Measurements from ENCODE around the gene NUCB1.
"Not testable (repeated sequence)": the region's sequence is repeated elsewhere in the genome, so short reads cannot be mapped to it uniquely, and the experiment has no call there.

Gene NUCB1

DNA sequence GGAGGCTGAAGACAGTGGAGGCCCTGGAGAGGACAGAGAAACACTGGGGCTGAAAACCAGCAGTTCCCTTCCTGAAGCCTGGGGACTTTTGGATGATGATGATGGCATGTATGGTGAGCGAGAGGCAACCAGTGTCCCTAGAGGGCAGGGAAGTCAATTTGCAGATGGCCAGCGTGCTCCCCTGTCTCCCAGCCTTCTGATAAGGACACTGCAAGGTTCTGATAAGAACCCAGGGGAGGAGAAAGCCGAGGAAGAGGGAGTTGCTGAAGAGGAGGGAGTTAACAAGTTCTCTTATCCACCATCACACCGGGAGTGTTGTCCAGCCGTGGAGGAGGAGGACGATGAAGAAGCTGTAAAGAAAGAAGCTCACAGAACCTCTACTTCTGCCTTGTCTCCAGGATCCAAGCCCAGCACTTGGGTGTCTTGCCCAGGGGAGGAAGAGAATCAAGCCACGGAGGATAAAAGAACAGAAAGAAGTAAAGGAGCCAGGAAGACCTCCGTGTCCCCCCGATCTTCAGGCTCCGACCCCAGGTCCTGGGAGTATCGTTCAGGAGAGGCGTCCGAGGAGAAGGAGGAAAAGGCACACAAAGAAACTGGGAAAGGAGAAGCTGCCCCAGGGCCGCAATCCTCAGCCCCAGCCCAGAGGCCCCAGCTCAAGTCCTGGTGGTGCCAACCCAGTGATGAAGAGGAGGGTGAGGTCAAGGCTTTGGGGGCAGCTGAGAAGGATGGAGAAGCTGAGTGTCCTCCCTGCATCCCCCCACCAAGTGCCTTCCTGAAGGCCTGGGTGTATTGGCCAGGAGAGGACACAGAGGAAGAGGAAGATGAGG lies 26.4 kb upstream of the NUCB1 start:
- ChIA-PET CTCF (interaction anchor here (0.6 to 2.2 kb wide), 4 partner anchors 81 to 97 kb away, joined by 3 to 5 read pairs (median 4); no protein-coding TSS in a partner anchor), POLR2A (interaction anchor here (1.1 to 2.7 kb wide), 5 partner anchors 26 to 97 kb away, joined by 3 to 26 read pairs (median 5); partner anchors contain the start of genes FTL and NUCB1)
- WGBS (ENCODE audit: insufficient coverage) = 83% methylated on average over 10 of the region's 14 CpGs
- Histone ChIP-seq H3K27ac (ENCODE audit: insufficient read depth in 1 of 2, low read depth in 1 of 2, low read length in 2 of 2, poor library complexity in 1 of 2, severe bottlenecking in 2 of 2) (peak overlapping the region; percentile 100), H3K9me3 (ENCODE audit: control extremely low read depth in 1 of 5, control insufficient read depth in 4 of 5, insufficient read depth in 2 of 5, low read depth in 1 of 5, low read length in 4 of 5) (no peaks in the 10 kb centered on the region), H3K27me3 (replicated peaks in 2 of 5; ENCODE audit: control insufficient read depth in 4 of 5, insufficient read depth in 5 of 5, low read length in 4 of 5) (no peaks in the 10 kb centered on the region), H3K4me3 (ENCODE audit: control insufficient read depth in 1 of 7, extremely low read depth in 1 of 7, insufficient read depth in 4 of 7, low read depth in 2 of 7, low read length in 6 of 7) (peak overlapping the region; percentile 80 to 100 (median 99)), H3K4me1 (ENCODE audit: control extremely low read depth in 1 of 4, control insufficient read depth in 4 of 4, insufficient read depth in 4 of 4, low read length in 3 of 4) (peaks cover 9 to 49% (median 37%) of the 10 kb centered on the region in 4 experiments), H3K36me3 (ENCODE audit: control insufficient read depth in 4 of 4, insufficient read depth in 4 of 4, low read length in 3 of 4) (peaks cover 10 to 45% (median 24%) of the 10 kb centered on the region in 4 experiments)
- DNase-seq = peak in 2 of 3 donors; percentile 54 to 60

DNA sequence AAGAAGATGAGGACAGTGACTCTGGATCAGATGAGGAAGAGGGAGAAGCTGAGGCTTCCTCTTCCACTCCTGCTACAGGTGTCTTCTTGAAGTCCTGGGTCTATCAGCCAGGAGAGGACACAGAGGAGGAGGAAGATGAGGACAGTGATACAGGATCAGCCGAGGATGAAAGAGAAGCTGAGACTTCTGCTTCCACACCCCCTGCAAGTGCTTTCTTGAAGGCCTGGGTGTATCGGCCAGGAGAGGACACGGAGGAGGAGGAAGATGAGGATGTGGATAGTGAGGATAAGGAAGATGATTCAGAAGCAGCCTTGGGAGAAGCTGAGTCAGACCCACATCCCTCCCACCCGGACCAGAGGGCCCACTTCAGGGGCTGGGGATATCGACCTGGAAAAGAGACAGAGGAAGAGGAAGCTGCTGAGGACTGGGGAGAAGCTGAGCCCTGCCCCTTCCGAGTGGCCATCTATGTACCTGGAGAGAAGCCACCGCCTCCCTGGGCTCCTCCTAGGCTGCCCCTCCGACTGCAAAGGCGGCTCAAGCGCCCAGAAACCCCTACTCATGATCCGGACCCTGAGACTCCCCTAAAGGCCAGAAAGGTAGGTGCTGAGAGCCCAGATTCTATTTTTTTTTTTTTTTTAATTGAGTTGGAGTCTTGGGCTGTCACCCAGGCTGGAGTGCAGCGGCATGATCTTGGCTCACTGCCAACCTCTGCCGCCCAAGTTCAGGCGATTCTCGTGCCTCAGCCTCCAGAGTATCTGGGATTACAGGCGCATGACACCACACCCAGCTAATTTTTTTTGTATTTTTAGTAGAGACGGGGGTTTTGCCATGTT lies 25.6 kb upstream of the NUCB1 start:
- peak overlapping the region; percentile 100 for H3K27ac ChIP-seq (ENCODE audit: insufficient read depth in 1 of 2, low read depth in 1 of 2, low read length in 2 of 2, poor library complexity in 1 of 2, severe bottlenecking in 2 of 2)

DNA sequence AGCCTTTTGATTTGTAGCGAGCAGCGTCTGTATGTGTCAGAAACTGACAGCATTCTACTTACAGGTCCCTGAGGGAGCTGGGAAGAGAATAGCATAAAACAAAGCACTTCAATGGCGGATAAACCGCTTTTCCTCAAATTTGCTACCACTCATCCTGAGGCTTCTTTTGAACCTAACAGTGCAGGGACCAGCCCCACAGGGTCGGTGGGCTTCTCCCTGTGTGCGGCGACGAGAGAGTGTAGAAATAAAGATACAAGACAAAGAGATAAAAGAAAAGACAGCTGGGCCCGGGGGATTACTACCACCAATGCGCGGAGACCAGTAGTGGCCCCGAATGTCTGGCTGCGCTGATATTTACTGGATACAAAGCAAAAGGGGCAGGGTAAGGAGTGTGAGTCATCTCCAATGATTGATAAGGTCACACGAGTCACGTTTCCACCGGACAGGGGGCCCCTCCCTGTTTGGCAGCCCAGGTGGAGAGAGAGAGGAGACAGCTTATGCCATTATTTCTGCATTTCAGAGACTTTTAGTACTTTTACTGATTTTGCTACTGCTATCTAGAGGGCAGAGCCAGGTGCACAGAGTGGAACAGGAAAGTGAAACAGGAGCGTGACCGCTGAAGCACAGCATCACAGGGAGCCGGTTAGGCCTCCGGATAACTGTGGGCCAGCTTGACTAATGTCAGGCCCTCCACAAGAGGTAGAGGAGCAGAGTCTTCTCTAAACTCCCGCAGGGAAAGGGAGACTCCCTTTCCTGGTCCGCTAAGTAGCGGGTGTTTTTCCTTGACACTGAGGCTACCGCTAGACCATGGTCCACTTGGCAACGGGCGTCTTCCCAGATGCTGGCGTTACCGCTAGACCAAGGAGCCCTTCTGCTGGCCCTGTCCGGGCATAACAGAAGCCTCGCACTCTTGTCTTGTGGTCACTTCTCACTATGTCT lies 23.8 kb upstream of the NUCB1 start:
- Histone ChIP-seq H3K36me3 (ENCODE audit: control insufficient read depth in 4 of 4, insufficient read depth in 4 of 4, low read length in 3 of 4) (peaks cover 10 to 49% (median 26%) of the 10 kb centered on the region in 4 experiments), H3K4me3 (ENCODE audit: control insufficient read depth in 1 of 7, extremely low read depth in 1 of 7, insufficient read depth in 4 of 7, low read depth in 2 of 7, low read length in 6 of 7) (peak overlapping the region in 4 of 7 experiments; percentile 80 to 100 (median 100)), H3K27ac (ENCODE audit: insufficient read depth in 1 of 2, low read depth in 1 of 2, low read length in 2 of 2, poor library complexity in 1 of 2, severe bottlenecking in 2 of 2) (peak overlapping the region; percentile 100), H3K4me1 (ENCODE audit: control extremely low read depth in 1 of 4, control insufficient read depth in 4 of 4, insufficient read depth in 4 of 4, low read length in 3 of 4) (peaks cover 9 to 52% (median 40%) of the 10 kb centered on the region in 4 experiments)
- ChIA-PET CTCF (interaction anchor here (0.8 to 2.1 kb wide), 3 partner anchors 10 to 94 kb away, joined by 3 to 6 read pairs (median 6); no protein-coding TSS in a partner anchor), POLR2A (interaction anchor here (0.9 to 2.7 kb wide), 5 partner anchors 20 to 117 kb away, joined by 3 to 10 read pairs (median 3); partner anchors contain the start of genes FTL, GYS1 and RUVBL2)
- WGBS (ENCODE audit: insufficient coverage) = 94% methylated on average over 14 of the region's 30 CpGs
- H3K9me3 ChIP-seq (ENCODE audit: control extremely low read depth in 1 of 5, control insufficient read depth in 4 of 5, insufficient read depth in 2 of 5, low read depth in 1 of 5, low read length in 4 of 5); H3K27me3 ChIP-seq (replicated peaks in 2 of 5; ENCODE audit: control insufficient read depth in 4 of 5, insufficient read depth in 5 of 5, low read length in 4 of 5): not testable (repeated sequence)
- DNase-seq = peak in 2 of 3 donors; percentile 52 to 67

More for the DNA sequence above, 25.6 kb upstream of the NUCB1 start:
- ChIA-PET POLR2A (interaction anchor here (1.2 to 2.7 kb wide), 4 partner anchors 26 to 96 kb away, joined by 4 to 10 read pairs (median 5); partner anchors contain the start of genes FTL and NUCB1), CTCF (interaction anchor here (0.6 to 2.2 kb wide), 4 partner anchors 81 to 96 kb away, joined by 3 to 5 read pairs (median 4); no protein-coding TSS in a partner anchor)
- Histone ChIP-seq H3K4me1 (ENCODE audit: control extremely low read depth in 1 of 4, control insufficient read depth in 4 of 4, insufficient read depth in 4 of 4, low read length in 3 of 4) (peaks cover 9 to 52% (median 39%) of the 10 kb centered on the region in 4 experiments), H3K27me3 (replicated peaks in 2 of 5; ENCODE audit: control insufficient read depth in 4 of 5, insufficient read depth in 5 of 5, low read length in 4 of 5) (no peaks in the 10 kb centered on the region), H3K36me3 (ENCODE audit: control insufficient read depth in 4 of 4, insufficient read depth in 4 of 4, low read length in 3 of 4) (peaks cover 10 to 46% (median 26%) of the 10 kb centered on the region in 4 experiments), H3K4me3 (ENCODE audit: control insufficient read depth in 1 of 7, extremely low read depth in 1 of 7, insufficient read depth in 4 of 7, low read depth in 2 of 7, low read length in 6 of 7) (peak overlapping the region; percentile 21 to 100 (median 99)), H3K9me3 (ENCODE audit: control extremely low read depth in 1 of 5, control insufficient read depth in 4 of 5, insufficient read depth in 2 of 5, low read depth in 1 of 5, low read length in 4 of 5) (no peaks in the 10 kb centered on the region)
- WGBS (ENCODE audit: insufficient coverage) = 56% methylated on average over 15 of the region's 17 CpGs
- DNase-seq = no peak

DNA sequence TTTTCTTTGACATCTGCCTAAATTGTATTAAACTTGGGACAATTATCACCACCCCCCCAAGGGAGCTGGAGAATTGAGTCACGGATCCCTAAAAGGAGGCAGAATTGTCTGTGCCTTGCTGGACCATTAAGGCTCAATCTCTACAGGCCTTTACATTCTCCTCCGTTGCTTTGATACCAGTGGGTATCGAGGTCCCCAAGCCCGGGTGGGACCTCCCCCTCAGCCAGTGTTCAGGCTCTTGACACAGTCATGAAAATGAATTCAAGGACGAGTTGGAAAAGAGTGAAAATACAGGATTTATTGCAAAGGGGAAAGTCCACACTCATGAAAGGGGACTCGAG lies 22.3 kb upstream of the NUCB1 start:
- Histone ChIP-seq H3K36me3 (ENCODE audit: control insufficient read depth in 4 of 4, insufficient read depth in 4 of 4, low read length in 3 of 4) (peaks cover 10 to 49% (median 26%) of the 10 kb centered on the region in 4 experiments), H3K4me3 (ENCODE audit: control insufficient read depth in 1 of 7, extremely low read depth in 1 of 7, insufficient read depth in 4 of 7, low read depth in 2 of 7, low read length in 6 of 7) (no peak overlapping the region), H3K4me1 (ENCODE audit: control extremely low read depth in 1 of 4, control insufficient read depth in 4 of 4, insufficient read depth in 4 of 4, low read length in 3 of 4) (peaks cover 9 to 48% (median 39%) of the 10 kb centered on the region in 4 experiments), H3K27ac (ENCODE audit: insufficient read depth in 1 of 2, low read depth in 1 of 2, low read length in 2 of 2, poor library complexity in 1 of 2, severe bottlenecking in 2 of 2) (peak overlapping the region in 1 of 2 experiments; percentile 59), H3K27me3 (replicated peaks in 2 of 5; ENCODE audit: control insufficient read depth in 4 of 5, insufficient read depth in 5 of 5, low read length in 4 of 5) (no peaks in the 10 kb centered on the region), H3K9me3 (ENCODE audit: control extremely low read depth in 1 of 5, control insufficient read depth in 4 of 5, insufficient read depth in 2 of 5, low read depth in 1 of 5, low read length in 4 of 5) (peaks cover 0 to 3% (median 0%) of the 10 kb centered on the region in 5 experiments)
- 93% methylated on average over 6 of the region's 6 CpGs for WGBS (ENCODE audit: insufficient coverage)
- ChIA-PET POLR2A (interaction anchor here (1.0 to 1.6 kb wide), 4 partner anchors 18 to 93 kb away, joined by 3 to 5 read pairs (median 4); no protein-coding TSS in a partner anchor), CTCF (interaction anchor here (0.9 to 1.5 kb wide), 2 partner anchors 22 to 93 kb away, joined by 3 read pairs; partner anchors contain the start of gene NUCB1)
- peak in 1 of 3 donors; percentile 47 for DNase-seq

DNA sequence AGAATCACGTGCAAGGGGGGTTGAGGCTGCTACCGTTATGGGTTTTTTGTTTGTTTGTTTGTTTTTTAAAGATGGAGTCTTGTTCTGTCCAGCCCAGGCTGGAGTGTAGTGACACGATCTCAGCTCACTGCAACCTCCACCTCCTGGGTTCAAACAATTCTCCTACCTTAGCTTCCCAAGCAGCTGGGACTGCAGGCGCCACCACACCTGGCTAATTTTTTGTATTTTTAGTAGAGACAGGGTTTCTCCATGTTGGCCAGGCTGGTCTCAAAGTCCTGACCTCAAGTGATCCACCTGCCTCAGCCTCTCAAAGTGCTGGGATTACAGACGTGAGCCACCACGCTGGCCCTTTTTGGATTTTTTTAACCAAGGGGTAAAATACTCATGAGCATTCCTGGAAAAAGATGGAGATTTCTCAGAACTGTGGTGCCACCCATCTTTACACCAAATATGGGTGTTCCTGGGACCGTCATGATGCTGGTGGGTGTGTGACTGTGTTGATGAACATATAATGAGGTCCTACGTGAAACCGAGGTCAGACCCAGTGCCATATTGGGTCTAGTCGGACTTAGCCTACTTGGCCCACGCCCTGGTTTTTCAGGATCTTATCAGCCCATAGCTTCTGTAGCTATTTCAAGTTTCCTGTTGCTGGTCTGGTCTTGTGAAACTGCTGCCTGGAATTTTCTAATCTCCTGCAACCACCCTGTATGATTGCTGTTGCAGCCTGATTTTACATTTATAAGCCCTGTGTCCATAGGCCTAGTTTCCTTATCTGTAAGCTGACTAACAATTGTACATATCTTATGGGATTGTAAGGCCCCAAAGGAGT lies 21.7 kb upstream of the NUCB1 start:
- peaks cover 9 to 44% (median 22%) of the 10 kb centered on the region in 4 experiments for H3K36me3 ChIP-seq (ENCODE audit: control insufficient read depth in 4 of 4, insufficient read depth in 4 of 4, low read length in 3 of 4)
- DNase-seq = peak in 2 of 3 donors; percentile 83 to 90
- CTCF ChIA-PET = interaction anchor here (0.6 to 1.5 kb wide), 3 partner anchors 21 to 92 kb away, joined by 3 to 4 read pairs (median 3); partner anchors contain the start of gene NUCB1
- POLR2A ChIA-PET = interaction anchor here (0.7 to 1.6 kb wide), 5 partner anchors 17 to 92 kb away, joined by 3 to 8 read pairs (median 4); no protein-coding TSS in a partner anchor
- no peaks in the 10 kb centered on the region for H3K27me3 ChIP-seq (replicated peaks in 2 of 5; ENCODE audit: control insufficient read depth in 4 of 5, insufficient read depth in 5 of 5, low read length in 4 of 5)
- no peak overlapping the region for H3K4me3 ChIP-seq (ENCODE audit: control insufficient read depth in 1 of 7, extremely low read depth in 1 of 7, insufficient read depth in 4 of 7, low read depth in 2 of 7, low read length in 6 of 7)
- WGBS (ENCODE audit: insufficient coverage) = 76% methylated on average over 5 of the region's 11 CpGs
- H3K9me3 ChIP-seq (ENCODE audit: control extremely low read depth in 1 of 5, control insufficient read depth in 4 of 5, insufficient read depth in 2 of 5, low read depth in 1 of 5, low read length in 4 of 5) = peaks cover 0 to 3% (median 0%) of the 10 kb centered on the region in 5 experiments
- H3K27ac ChIP-seq (ENCODE audit: insufficient read depth in 1 of 2, low read depth in 1 of 2, low read length in 2 of 2, poor library complexity in 1 of 2, severe bottlenecking in 2 of 2) = peak overlapping the region in 1 of 2 experiments; percentile 59
- H3K4me1 ChIP-seq (ENCODE audit: control extremely low read depth in 1 of 4, control insufficient read depth in 4 of 4, insufficient read depth in 4 of 4, low read length in 3 of 4) = peaks cover 7 to 42% (median 35%) of the 10 kb centered on the region in 4 experiments

Data from common myeloid progenitor, CD34-positive (primary cell).